A549 (cell line): Measurements from ENCODE around the gene ITGA11.

Source experiments
- CEBPB ChIP-seq, 2 experiments: fragments of >200 bp in 1 of 2; sonication (Bioruptor Twin) in 1 of 2; formaldehyde crosslinking in 1 of 2; IDR thresholded peaks; 2 replicates each; pipeline ENCODE4 v1.6.1; 2012 to 2016
- ESRRA ChIP-seq: fragments of 150-350 bp; IDR thresholded peaks from 2 replicates; pipeline ENCODE4 v1.6.1; 2014; ENCODE audit warnings: mild to moderate bottlenecking, low read length, borderline replicate concordance
- HDAC2 ChIP-seq: fragments of 200-600 bp; sonication (generic); IDR thresholded peaks from 2 replicates; pipeline ENCODE4 v1.6.1; 2016
- HOXB5 ChIP-seq: fragments of 250-450 bp; sonication (Bioruptor Pico); IDR thresholded peaks from 2 replicates; pipeline ENCODE4 v1.5.0; 2020; ENCODE audit warnings: mild to moderate bottlenecking, moderate library complexity
- JUN ChIP-seq, 2 experiments: fragments of >200 bp; sonication (Bioruptor Twin); formaldehyde crosslinking; IDR thresholded peaks; 2 replicates in 1 of 2; 3 replicates in 1 of 2; pipeline ENCODE4 v1.6.1; 2016 to 2017
- KDM5A ChIP-seq: fragments of 200-600 bp; sonication (generic); IDR thresholded peaks from 2 replicates; pipeline ENCODE4 v1.6.1; 2016; ENCODE audit warnings: antibody characterized with exemption, mild to moderate bottlenecking
- MAFK ChIP-seq: fragments of 450-650 bp; IDR thresholded peaks from 2 replicates; pipeline ENCODE4 v1.6.1; 2014; ENCODE audit not compliant: partially characterized antibody
- MYC ChIP-seq: IDR thresholded peaks from 2 replicates; pipeline ENCODE4 v1.6.1; 2012; ENCODE audit warnings: mild to moderate bottlenecking, inconsistent platforms, low read length, improper control_type of control experiment, borderline replicate concordance
- POLR2A ChIP-seq: IDR thresholded peaks from 2 replicates; pipeline ENCODE4 v1.6.1; 2012; ENCODE audit warnings: mild to moderate bottlenecking, low read length
- TF ChIP-seq, protein P1 (sequence below): fragments of 200-600 bp; sonication (generic); IDR thresholded peaks from 2 replicates; pipeline ENCODE4 v1.6.1; 2016; ENCODE audit warnings: antibody characterized with exemption, mild to moderate bottlenecking, moderate library complexity
- TF ChIP-seq, protein P2 (sequence below): fragments of >200 bp; sonication (Bioruptor Twin); formaldehyde crosslinking; IDR thresholded peaks from 3 replicates; pipeline ENCODE4 v1.5.1; 2016
- TF ChIP-seq, protein P3 (sequence below): IDR thresholded peaks from 2 replicates; pipeline ENCODE4 v1.6.1; 2012
- TF ChIP-seq, protein P4 (sequence below): fragments of >200 bp; sonication (Bioruptor Twin); formaldehyde crosslinking; IDR thresholded peaks from 3 replicates; pipeline ENCODE4 v1.6.1; 2016

DNA sequence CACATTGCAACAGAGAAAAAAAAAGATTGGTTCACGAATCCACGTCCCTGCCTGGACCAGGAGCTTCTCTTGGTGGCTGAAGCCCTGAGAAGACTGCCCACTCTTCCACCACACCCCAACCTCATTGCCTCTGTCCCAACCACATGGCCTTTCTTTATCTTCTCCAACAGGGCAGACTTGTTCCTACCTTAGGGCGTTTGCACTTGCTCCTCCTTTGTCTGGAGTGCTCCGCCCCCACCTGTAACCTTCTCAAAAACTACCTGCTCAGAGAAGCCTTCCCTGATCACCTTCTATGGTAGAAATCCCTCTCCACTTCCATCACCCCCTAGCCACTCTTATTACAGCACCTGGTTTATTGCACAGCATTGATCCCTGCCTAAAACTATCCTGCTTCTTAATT, 64.7 kb downstream of the ITGA11 start:
- TF ChIP-seq KDM5A (no peak), POLR2A (no peak), MYC (no peak), JUN (IDR thresholded peaks at IDR 0.05) (no peak), MAFK (no peak), CEBPB (IDR thresholded peaks at IDR 0.05) (no peak), HDAC2 (no peak), ESRRA (no peak), HOXB5 (no peak)
- TF ChIP-seq, protein P1, sequence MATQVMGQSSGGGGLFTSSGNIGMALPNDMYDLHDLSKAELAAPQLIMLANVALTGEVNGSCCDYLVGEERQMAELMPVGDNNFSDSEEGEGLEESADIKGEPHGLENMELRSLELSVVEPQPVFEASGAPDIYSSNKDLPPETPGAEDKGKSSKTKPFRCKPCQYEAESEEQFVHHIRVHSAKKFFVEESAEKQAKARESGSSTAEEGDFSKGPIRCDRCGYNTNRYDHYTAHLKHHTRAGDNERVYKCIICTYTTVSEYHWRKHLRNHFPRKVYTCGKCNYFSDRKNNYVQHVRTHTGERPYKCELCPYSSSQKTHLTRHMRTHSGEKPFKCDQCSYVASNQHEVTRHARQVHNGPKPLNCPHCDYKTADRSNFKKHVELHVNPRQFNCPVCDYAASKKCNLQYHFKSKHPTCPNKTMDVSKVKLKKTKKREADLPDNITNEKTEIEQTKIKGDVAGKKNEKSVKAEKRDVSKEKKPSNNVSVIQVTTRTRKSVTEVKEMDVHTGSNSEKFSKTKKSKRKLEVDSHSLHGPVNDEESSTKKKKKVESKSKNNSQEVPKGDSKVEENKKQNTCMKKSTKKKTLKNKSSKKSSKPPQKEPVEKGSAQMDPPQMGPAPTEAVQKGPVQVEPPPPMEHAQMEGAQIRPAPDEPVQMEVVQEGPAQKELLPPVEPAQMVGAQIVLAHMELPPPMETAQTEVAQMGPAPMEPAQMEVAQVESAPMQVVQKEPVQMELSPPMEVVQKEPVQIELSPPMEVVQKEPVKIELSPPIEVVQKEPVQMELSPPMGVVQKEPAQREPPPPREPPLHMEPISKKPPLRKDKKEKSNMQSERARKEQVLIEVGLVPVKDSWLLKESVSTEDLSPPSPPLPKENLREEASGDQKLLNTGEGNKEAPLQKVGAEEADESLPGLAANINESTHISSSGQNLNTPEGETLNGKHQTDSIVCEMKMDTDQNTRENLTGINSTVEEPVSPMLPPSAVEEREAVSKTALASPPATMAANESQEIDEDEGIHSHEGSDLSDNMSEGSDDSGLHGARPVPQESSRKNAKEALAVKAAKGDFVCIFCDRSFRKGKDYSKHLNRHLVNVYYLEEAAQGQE = no peak
- TF ChIP-seq, protein P2, sequence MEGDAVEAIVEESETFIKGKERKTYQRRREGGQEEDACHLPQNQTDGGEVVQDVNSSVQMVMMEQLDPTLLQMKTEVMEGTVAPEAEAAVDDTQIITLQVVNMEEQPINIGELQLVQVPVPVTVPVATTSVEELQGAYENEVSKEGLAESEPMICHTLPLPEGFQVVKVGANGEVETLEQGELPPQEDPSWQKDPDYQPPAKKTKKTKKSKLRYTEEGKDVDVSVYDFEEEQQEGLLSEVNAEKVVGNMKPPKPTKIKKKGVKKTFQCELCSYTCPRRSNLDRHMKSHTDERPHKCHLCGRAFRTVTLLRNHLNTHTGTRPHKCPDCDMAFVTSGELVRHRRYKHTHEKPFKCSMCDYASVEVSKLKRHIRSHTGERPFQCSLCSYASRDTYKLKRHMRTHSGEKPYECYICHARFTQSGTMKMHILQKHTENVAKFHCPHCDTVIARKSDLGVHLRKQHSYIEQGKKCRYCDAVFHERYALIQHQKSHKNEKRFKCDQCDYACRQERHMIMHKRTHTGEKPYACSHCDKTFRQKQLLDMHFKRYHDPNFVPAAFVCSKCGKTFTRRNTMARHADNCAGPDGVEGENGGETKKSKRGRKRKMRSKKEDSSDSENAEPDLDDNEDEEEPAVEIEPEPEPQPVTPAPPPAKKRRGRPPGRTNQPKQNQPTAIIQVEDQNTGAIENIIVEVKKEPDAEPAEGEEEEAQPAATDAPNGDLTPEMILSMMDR = no peak
- TF ChIP-seq, protein P3, sequence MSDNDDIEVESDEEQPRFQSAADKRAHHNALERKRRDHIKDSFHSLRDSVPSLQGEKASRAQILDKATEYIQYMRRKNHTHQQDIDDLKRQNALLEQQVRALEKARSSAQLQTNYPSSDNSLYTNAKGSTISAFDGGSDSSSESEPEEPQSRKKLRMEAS = no peak
- TF ChIP-seq, protein P4, sequence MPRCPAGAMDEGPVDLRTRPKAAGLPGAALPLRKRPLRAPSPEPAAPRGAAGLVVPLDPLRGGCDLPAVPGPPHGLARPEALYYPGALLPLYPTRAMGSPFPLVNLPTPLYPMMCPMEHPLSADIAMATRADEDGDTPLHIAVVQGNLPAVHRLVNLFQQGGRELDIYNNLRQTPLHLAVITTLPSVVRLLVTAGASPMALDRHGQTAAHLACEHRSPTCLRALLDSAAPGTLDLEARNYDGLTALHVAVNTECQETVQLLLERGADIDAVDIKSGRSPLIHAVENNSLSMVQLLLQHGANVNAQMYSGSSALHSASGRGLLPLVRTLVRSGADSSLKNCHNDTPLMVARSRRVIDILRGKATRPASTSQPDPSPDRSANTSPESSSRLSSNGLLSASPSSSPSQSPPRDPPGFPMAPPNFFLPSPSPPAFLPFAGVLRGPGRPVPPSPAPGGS = no peak
